KMS-11 (cell line): ENCODE measurements around the gene SHKBP1.
"Not testable (repeated sequence)": the region's sequence is repeated elsewhere in the genome, so short reads cannot be mapped to it uniquely, and the experiment has no call there.

Source experiments
- H2AFZ ChIP-seq: fragments of 200-600 bp; sonication (generic); 2 replicates; pipeline ENCODE4 v1.6.1; 2016; ENCODE audit warnings: antibody characterized with exemption, mixed run types, low read depth
- H3K27ac ChIP-seq: fragments of 200-600 bp; sonication (generic); 2 replicates; pipeline ENCODE4 v1.6.1; 2016; ENCODE audit warnings: mild to moderate bottlenecking, mixed run types
- H3K27me3 ChIP-seq: fragments of 200-600 bp; sonication (generic); 2 replicates; pipeline ENCODE4 v1.6.1; 2017; ENCODE audit warnings: mild to moderate bottlenecking, low read depth, mixed run types, moderate library complexity; ENCODE audit not compliant: insufficient read depth
- H3K36me3 ChIP-seq: fragments of 200-600 bp; sonication (generic); 2 replicates; pipeline ENCODE4 v1.6.1; 2017; ENCODE audit warnings: mild to moderate bottlenecking, mixed run types; ENCODE audit not compliant: insufficient read depth
- H3K4me1 ChIP-seq: fragments of 200-600 bp; sonication (generic); 2 replicates; pipeline ENCODE4 v1.6.1; 2016; ENCODE audit warnings: mild to moderate bottlenecking, low read depth, mixed run types; ENCODE audit not compliant: poor library complexity, severe bottlenecking
- H3K4me2 ChIP-seq: fragments of 200-600 bp; sonication (generic); 2 replicates; pipeline ENCODE4 v1.7.0; 2016; ENCODE audit warnings: mild to moderate bottlenecking, mixed run types
- H3K4me3 ChIP-seq: fragments of 200-600 bp; sonication (generic); IDR thresholded peaks from 2 replicates; pipeline ENCODE4 v1.6.1; 2017; ENCODE audit warnings: low read depth, low read length, mixed read lengths; ENCODE audit not compliant: insufficient read depth
- H3K79me2 ChIP-seq: fragments of 200-600 bp; sonication (generic); 2 replicates; pipeline ENCODE4 v1.6.1; 2016; ENCODE audit warnings: low read depth, mixed run types; ENCODE audit not compliant: insufficient read depth
- H3K9ac ChIP-seq: fragments of 200-600 bp; sonication (generic); 2 replicates; pipeline ENCODE4 v1.6.1; 2016; ENCODE audit warnings: mild to moderate bottlenecking, mixed run types
- H4K20me1 ChIP-seq: fragments of 200-600 bp; sonication (generic); 2 replicates; pipeline ENCODE4 v1.6.1; 2016; ENCODE audit warnings: mild to moderate bottlenecking, mixed run types; ENCODE audit not compliant: insufficient read depth
- TF ChIP-seq, protein P1 (sequence below): fragments of 200-600 bp; sonication (generic); conservative IDR thresholded peaks from 2 replicates; pipeline ENCODE4 v1.6.1; 2017; ENCODE audit warnings: low read depth, mild to moderate bottlenecking, antibody characterized with exemption, low read length, moderate library complexity, mixed read lengths

Gene SHKBP1

DNA sequence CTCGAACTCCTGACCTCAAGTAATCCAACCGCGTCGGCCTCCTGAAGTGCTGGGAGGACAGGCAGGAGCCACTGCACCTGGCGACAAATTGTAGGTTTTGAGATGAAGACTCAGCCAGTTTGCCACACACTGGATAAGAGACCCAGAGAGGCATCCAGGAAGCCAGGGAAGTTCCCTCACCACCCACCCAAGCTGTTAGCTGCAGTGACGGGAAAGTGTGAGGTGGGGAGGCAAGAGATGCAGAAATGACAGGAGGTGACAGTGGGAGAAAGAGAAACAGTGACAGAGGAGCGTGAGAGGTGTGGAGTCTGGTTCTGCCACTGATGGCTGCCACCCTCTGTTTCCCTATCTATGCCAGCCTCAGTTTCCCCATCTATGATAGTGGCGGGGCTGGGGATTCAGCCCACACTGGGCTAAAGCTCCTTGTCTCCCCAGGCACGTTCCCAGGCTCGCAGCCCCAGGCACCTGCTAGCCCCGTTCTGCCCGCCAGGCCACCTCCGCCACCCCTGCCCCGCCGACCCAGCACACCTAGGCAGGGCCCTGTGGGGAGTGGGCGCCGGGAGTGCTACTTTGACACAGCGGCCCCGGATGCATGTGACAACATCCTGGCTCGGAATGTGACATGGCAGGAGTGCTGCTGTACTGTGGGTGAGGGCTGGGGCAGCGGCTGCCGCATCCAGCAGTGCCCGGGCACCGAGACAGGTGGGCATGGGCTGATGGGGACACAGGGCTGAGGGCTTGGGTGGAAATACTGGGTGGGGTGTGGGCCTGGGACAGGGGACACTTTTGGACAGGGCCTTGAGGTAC is 45.5 kb downstream of the SHKBP1 start:
- H3K4me1 ChIP-seq, result no peaks in the 10 kb centered on the region
- no peaks in the 10 kb centered on the region for H3K79me2 ChIP-seq
- TF ChIP-seq, protein P1, sequence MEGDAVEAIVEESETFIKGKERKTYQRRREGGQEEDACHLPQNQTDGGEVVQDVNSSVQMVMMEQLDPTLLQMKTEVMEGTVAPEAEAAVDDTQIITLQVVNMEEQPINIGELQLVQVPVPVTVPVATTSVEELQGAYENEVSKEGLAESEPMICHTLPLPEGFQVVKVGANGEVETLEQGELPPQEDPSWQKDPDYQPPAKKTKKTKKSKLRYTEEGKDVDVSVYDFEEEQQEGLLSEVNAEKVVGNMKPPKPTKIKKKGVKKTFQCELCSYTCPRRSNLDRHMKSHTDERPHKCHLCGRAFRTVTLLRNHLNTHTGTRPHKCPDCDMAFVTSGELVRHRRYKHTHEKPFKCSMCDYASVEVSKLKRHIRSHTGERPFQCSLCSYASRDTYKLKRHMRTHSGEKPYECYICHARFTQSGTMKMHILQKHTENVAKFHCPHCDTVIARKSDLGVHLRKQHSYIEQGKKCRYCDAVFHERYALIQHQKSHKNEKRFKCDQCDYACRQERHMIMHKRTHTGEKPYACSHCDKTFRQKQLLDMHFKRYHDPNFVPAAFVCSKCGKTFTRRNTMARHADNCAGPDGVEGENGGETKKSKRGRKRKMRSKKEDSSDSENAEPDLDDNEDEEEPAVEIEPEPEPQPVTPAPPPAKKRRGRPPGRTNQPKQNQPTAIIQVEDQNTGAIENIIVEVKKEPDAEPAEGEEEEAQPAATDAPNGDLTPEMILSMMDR, result no peak
- no peak overlapping the region for H3K9ac ChIP-seq
- H3K4me3 ChIP-seq, result no peak overlapping the region
- H2AFZ ChIP-seq, result no peak overlapping the region
- H3K4me2 ChIP-seq, result no peak overlapping the region
- no peaks in the 10 kb centered on the region for H3K27me3 ChIP-seq
- no peak overlapping the region for H3K27ac ChIP-seq
- H3K36me3 ChIP-seq, result peaks cover 4% of the 10 kb centered on the region
- H4K20me1 ChIP-seq, result no peaks in the 10 kb centered on the region

DNA sequence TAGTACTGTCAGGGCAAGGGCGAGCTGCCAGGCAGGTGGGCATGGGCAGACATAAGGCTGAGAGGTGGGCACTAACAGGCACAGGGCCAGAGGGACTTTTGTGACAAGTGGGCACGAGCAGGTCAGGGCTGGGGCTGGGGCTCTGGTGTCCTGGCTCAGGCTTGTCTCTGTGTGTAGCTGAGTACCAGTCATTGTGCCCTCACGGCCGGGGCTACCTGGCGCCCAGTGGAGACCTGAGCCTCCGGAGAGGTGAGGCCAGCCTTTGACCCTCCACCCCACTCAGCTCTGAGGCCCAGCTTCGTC is 46.1 kb downstream of the SHKBP1 start:
- Histone ChIP-seq H3K79me2 (no peaks in the 10 kb centered on the region), H3K4me3 (no peak overlapping the region), H3K9ac (no peak overlapping the region), H2AFZ (no peak overlapping the region), H3K4me2 (no peak overlapping the region), H3K4me1 (no peaks in the 10 kb centered on the region), H3K36me3 (peaks cover 4% of the 10 kb centered on the region), H3K27me3 (no peaks in the 10 kb centered on the region), H4K20me1 (no peaks in the 10 kb centered on the region), H3K27ac (no peak overlapping the region)
- TF ChIP-seq, protein P1, result no peak

DNA sequence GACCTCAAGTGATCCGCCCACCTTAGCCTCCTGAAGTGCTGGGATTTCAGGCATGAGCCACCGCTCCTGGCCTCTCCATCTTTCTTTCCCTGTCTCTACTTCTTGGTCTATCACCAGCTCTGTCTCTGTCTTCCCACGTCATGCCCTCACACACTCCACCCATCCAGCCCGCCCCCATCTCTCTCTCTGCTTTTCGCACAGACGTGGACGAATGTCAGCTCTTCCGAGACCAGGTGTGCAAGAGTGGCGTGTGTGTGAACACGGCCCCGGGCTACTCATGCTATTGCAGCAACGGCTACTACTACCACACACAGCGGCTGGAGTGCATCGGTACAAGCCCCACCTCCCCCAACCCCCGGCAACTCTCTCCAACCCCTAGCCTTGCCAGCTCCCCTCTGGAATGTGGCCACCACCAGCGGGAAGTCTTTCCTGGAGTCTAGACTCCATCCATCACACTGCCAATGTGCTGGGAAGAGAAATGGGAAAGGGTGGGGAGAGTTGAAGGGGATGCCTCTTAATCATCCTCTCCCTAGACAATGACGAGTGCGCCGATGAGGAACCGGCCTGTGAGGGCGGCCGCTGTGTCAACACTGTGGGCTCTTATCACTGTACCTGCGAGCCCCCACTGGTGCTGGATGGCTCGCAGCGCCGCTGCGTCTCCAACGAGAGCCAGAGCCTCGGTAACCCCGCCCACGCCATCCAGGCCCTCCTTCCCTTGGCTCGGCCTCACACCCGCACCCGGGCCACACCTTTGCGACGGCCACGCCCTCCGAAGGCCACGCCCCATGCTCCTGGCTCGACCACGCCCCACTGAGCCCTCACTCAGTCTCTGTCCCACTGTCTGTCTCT is 47.0 kb downstream of the SHKBP1 start:
- no peak overlapping the region for H3K4me2 ChIP-seq
- TF ChIP-seq, protein P1, result no peak
- no peaks in the 10 kb centered on the region for H3K4me1 ChIP-seq
- no peak overlapping the region for H3K9ac ChIP-seq
- H2AFZ ChIP-seq, result no peak overlapping the region
- H3K79me2 ChIP-seq, result no peaks in the 10 kb centered on the region
- no peaks in the 10 kb centered on the region for H4K20me1 ChIP-seq
- no peaks in the 10 kb centered on the region for H3K27me3 ChIP-seq
- H3K27ac ChIP-seq, result no peak overlapping the region
- peaks cover 4% of the 10 kb centered on the region for H3K36me3 ChIP-seq
- H3K4me3 ChIP-seq, result no peak overlapping the region

DNA sequence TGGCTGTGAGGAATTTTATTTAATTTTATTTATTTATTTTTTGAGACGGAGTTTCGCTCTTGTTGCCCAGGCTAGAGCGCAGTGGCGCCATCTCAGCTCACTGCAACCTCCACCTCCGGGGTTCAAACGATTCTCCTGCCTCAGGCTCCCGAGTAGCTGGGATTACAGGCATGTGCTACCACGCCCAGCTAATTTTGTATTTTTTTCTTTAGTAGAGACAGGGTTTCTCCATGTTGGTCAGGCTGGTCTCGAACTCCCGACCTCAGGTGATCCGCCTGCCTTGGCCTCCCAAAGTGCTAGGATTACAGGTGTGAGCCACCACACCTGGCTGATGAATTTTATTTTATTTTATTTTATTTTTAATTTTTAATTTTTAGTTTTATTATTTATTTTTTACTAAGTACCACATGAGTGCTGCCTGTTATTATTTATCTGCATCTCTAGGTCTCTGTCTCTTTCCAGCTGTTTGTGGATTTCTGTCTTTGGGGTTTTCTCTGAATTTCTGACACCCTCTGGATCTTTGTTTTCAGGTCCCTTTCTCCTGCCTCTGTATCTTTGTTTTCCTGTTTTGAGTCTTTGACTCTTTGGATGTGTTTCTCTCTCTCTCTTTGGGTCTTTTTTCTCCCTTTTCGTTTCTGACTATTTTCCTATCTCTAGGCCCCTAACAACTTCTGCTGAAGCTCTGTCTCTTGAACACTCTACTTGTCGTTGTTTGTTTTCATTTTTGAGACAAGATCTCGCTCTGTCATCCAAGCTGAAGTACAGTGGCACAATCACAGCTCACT is 47.9 kb downstream of the SHKBP1 start:
- H3K27ac ChIP-seq, H3K4me3 ChIP-seq, H3K4me2 ChIP-seq, H3K4me1 ChIP-seq, H2AFZ ChIP-seq, H3K9ac ChIP-seq, H4K20me1 ChIP-seq, H3K36me3 ChIP-seq, H3K79me2 ChIP-seq, H3K27me3 ChIP-seq: not testable (repeated sequence)
